HG03565 (cell line): ENCODE data around the gene TTC29.
"Not testable (repeated sequence)": the region's sequence is repeated elsewhere in the genome, so short reads cannot be mapped to it uniquely, and the experiment has no call there.

Source experiments
- ATAC-seq: cut with Tn5 transposase; IDR thresholded peaks from one replicate; pipeline ENCODE4 v1.9.1; 2021; ENCODE audit warnings: mild to moderate bottlenecking, moderate library complexity; ENCODE audit not compliant: unreplicated experiment

Gene TTC29

GRCh38 chr4:146723519-146723918 lies 222.1 kb downstream of the TTC29 start:
- ATAC-seq, result not testable (repeated sequence)

DNA sequence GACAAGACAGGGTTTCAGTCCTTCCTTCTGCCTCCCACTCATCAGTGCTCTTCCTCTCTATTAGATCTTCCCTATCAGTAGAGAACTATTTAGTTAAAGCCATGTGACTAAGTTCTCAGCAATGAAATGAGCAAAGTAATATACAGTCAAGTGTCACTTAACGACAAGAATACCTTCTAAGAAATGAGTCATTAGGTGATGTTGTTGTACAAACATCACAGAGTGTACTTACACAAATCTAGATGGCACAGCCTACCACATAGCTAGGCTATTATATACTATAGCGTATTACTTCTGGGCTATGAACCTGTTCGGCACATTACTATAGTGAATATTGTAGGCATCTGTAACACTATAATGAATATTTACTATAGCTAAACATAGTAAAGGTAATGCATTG lies 235.7 kb downstream of the TTC29 start:
- ATAC-seq, result no peak

DNA sequence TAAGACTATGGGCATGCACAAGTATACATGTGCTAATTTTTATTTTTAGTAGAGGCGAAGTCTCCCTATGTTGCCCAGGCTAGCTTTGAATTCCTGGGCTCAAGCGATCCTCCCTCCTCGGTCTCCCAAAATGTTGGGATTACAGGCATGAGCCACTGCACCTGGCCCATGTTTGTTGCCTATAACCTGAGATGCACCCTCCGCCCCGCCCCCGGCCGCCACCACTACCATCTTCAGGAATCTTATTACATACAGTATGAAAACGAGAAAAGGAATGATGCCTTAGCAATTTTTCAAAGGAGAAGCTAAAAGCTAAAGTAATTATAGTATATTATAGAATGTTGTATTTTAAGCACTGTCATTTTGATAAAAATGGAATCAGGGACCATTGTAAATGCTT lies 245.8 kb downstream of the TTC29 start:
- ATAC-seq, result no peak

- no peak for ATAC-seq
Measured at GRCh38 chr4:146674829-146675570, 270.7 kb downstream of the TTC29 start.

DNA sequence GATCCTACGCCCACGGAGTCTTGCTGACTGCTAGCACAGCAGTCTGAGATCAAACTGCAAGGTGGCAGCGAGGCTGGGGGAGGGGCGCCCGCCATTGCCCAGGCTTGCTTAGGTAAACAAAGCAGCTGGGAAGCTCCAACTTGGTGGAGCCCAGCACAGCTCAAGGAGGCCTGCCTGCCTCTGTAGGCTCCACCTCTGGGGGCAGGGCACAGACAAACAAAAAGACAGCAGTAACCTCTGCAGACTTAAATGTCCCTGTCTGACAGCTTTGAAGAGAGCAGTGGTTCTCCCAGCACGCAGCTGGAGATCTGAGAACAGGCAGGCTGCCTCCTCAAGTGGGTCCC lies 281.7 kb downstream of the TTC29 start:
- not testable (repeated sequence) for ATAC-seq

DNA sequence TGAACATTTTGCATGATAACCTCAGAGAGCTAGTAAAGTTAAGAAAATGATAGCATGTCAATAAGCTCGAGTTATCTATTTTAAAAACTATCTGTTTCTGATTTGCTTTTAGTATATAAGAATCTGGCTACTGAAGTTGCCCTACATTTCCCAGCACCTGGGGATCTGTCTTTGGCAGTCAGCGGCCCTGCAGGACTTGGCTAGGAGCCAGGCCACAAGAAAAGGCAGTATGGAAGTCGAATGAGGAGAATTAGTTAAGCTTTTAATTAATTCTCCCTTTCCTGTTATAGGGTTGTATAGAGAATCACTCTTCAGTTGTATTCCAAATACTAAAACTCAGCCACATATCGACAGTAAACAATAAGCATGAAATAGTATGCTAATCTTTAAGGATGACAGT lies 284.3 kb downstream of the TTC29 start:
- ATAC-seq, result no peak
